Upper lobe of right lung (tissue), 1 donor: ENCODE measurements around the gene PDAP1. TPM values are rescaled to one million over a fixed set of nuclear protein-coding genes. Genes with fewer than 3 reads are reported as not detected.
A peak's percentile ranks its signal among the peaks of the same experiment; 100 is the strongest.

ENCODE experiments used
- ATAC-seq: fragments of 200-7000 bp; cut with Tn5 transposase; one replicate; pipeline ENCODE4 v1.9.1; 2020; ENCODE audit warnings: mild to moderate bottlenecking, moderate library complexity
- DNase-seq: peaks from one replicate; pipeline ENCODE4 v3.0.0-alpha.2; 2020
- H3K27ac ChIP-seq: fragments of 200-600 bp; one replicate; pipeline ENCODE4 v1.8.0; 2022
- H3K27me3 ChIP-seq: fragments of 200-600 bp; one replicate; pipeline ENCODE4 v1.8.0; 2022; ENCODE audit warnings: mild to moderate bottlenecking
- H3K36me3 ChIP-seq: fragments of 200-600 bp; one replicate; pipeline ENCODE4 v1.8.0; 2022
- H3K4me1 ChIP-seq: fragments of 200-600 bp; one replicate; pipeline ENCODE4 v1.8.0; 2022
- H3K4me3 ChIP-seq: fragments of 200-600 bp; one replicate; pipeline ENCODE4 v1.8.0; 2022; ENCODE audit warnings: mild to moderate bottlenecking
- H3K9me3 ChIP-seq: fragments of 200-600 bp; one replicate; pipeline ENCODE4 v1.8.0; 2022
- CTCF ChIP-seq: fragments of 200-600 bp; IDR thresholded peaks from one replicate; pipeline ENCODE4 v1.8.0; 2022; ENCODE audit warnings: antibody characterized with exemption
- intact Hi-C: fragments of 100-400 bp; cut with DNase I; formaldehyde crosslinking; loops from one replicate; pipeline ENCODE4 v1.11.0; 2022
- total RNA-seq: library from RNA; stranded (reverse); fragmentation: NEBNext Ultra II Directional; extraction: Animal tissue kit (Norgen Biotek cat#: 25700); gene quantifications from one replicate; pipeline ENCODE4 v1.2.1, GENCODE V29; 2021
- donor health status: DM: no; HTN: yes; CAD: no; lungs with severe emphysema.

Gene PDAP1
- total RNA-seq, 1 donor from 2014 or later, result 76.4 TPM

- intact Hi-C loops, result no loop called here
- no peaks in the 10 kb centered on the region for H3K27me3 ChIP-seq
- DNase-seq (no peak), ATAC-seq (no peak)
- H3K9me3 ChIP-seq, result no peaks in the 10 kb centered on the region
- peaks cover 42% of the 10 kb centered on the region for H3K36me3 ChIP-seq
- no peak for TF ChIP-seq CTCF
- no peak overlapping the region for H3K4me3 ChIP-seq
- peaks cover 34% of the 10 kb centered on the region for H3K4me1 ChIP-seq
- H3K27ac ChIP-seq, result no peak overlapping the region
Observed at GRCh38 chr7:99404235-99404976, 4.0 kb downstream of the PDAP1 start.

DNA sequence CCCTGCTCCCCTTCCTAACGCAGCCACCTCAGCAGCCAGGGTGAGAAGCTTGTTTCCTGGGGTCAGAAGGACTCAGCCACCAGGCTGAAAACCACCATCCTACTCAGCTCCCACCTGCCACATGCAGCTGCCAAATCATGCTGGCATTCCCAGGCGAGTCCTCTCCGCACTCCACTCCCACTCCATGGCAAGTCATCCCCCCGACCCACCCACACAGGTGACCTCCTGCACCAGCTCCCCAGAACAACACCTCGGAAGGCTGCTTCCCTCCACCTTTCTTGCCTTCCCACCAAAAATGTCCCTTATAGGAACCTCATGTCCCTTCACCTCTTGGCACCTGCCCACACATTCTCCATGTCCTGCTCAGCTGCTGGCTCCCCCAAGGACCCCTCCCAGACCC lies 4.6 kb downstream of the PDAP1 start:
- peaks cover 38% of the 10 kb centered on the region for H3K4me1 ChIP-seq
- no peaks in the 10 kb centered on the region for H3K9me3 ChIP-seq
- intact Hi-C loops, result no loop called here
- no peak for TF ChIP-seq CTCF
- H3K27ac ChIP-seq, result no peak overlapping the region
- H3K36me3 ChIP-seq, result peaks cover 48% of the 10 kb centered on the region
- H3K27me3 ChIP-seq, result no peaks in the 10 kb centered on the region
- no peak for DNase-seq
- no peak for ATAC-seq
- H3K4me3 ChIP-seq, result no peak overlapping the region

- Histone ChIP-seq H3K4me1 (peaks cover 43% of the 10 kb centered on the region), H3K36me3 (peaks cover 57% of the 10 kb centered on the region), H3K9me3 (no peaks in the 10 kb centered on the region), H3K27ac (no peak overlapping the region), H3K27me3 (no peaks in the 10 kb centered on the region), H3K4me3 (no peak overlapping the region)
- DNase-seq (no peak), ATAC-seq (no peak)
- TF ChIP-seq CTCF, result no peak
- intact Hi-C loops, result no loop called here
Observed at GRCh38 chr7:99402854-99403253, 5.5 kb downstream of the PDAP1 start.

- no peak overlapping the region for H3K27ac ChIP-seq
- H3K4me1 ChIP-seq, result peaks cover 13% of the 10 kb centered on the region
- no peaks in the 10 kb centered on the region for H3K27me3 ChIP-seq
- H3K9me3 ChIP-seq, result no peaks in the 10 kb centered on the region
- peak; percentile 69 for ATAC-seq
- peaks cover 88% of the 10 kb centered on the region for H3K36me3 ChIP-seq
- no peak for DNase-seq
- H3K4me3 ChIP-seq, result no peak overlapping the region
- peak; percentile 18 for TF ChIP-seq CTCF
- intact Hi-C loops, result no loop called here
Observed at GRCh38 chr7:99399597-99399996, 8.8 kb downstream of the PDAP1 start.

DNA sequence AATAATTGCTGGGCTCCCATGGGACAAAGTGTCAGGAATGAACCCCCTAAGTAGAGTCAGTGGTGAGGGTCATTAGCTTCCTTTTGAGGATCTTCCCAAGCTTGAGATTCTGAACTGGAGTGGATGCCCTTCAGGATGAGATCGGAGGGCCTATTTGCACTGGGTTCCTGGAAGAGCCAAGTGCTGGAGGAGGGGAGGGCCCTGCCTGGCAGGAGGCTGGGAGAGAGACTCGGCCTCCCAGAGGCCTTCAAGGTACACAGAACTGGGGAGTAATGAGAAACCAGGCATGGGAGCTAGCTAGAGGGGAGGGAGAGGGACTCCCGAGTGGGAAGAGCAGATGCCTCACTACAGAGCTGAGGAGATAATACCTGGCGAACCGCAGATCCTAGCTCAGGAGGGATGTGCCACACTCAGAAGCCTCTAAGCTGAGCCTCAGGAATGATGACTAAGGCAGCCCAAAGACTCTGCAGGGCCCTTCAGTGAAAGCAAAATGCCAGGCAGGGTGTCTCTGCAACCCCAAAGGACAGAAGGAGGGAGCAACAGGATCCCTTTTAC lies 9.4 kb downstream of the PDAP1 start:
- H3K9me3 ChIP-seq, result no peaks in the 10 kb centered on the region
- no peak overlapping the region for H3K27ac ChIP-seq
- intact Hi-C loops, result no loop called here
- peaks cover 94% of the 10 kb centered on the region for H3K36me3 ChIP-seq
- DNase-seq (no peak), ATAC-seq (no peak)
- no peaks in the 10 kb centered on the region for H3K27me3 ChIP-seq
- H3K4me3 ChIP-seq, result no peak overlapping the region
- H3K4me1 ChIP-seq, result peaks cover 9% of the 10 kb centered on the region
- no peak for TF ChIP-seq CTCF
